G401 (cell line): ENCODE data around the gene ACTN2. TPM values are rescaled to one million over a fixed set of nuclear protein-coding genes. Genes with fewer than 3 reads are reported as not detected.

Experiments used
- DNase-seq: peaks from one replicate; pipeline ENCODE4 v3.0.0-alpha.2; 2015; ENCODE audit warnings: low spot score
- in situ Hi-C: cut with HindIII; loops from 2 replicates; pipeline ENCODE4 v1.10.0; 2016; ENCODE audit warnings: low sequenced_read_pairs, mixed read lengths
- total RNA-seq: library from RNA; depleted of rRNA; stranded (reverse); fragments of >200 nt; shearing (Covaris generic); gene quantifications from 2 replicates; pipeline ENCODE4 v1.2.3, GENCODE V29; 2014

Gene ACTN2
- total RNA-seq, 1 experiment from 2014 or later: 0.75 TPM

- no peak for DNase-seq
- in situ Hi-C loops: no loop called here
Observed at GRCh38 chr1:236689713-236690569, 3.6 kb downstream of the ACTN2 start.

- in situ Hi-C loops: no loop called here
Observed at GRCh38 chr1:236691348-236691747, 5.0 kb downstream of the ACTN2 start.

GRCh38 chr1:236692128-236692527 is 5.8 kb downstream of the ACTN2 start:
- in situ Hi-C loops: no loop called here
- no peak for DNase-seq

More at GRCh38 chr1:236691348-236691747, 5.0 kb downstream of the ACTN2 start:
- DNase-seq: no peak

GRCh38 chr1:236692742-236693141 is 6.4 kb downstream of the ACTN2 start:
- in situ Hi-C loops: no loop called here
- no peak for DNase-seq

- no peak for DNase-seq
- in situ Hi-C loops: no loop called here
Observed at GRCh38 chr1:236699366-236699765, 13.1 kb downstream of the ACTN2 start.

GRCh38 chr1:236700903-236701302 is 14.6 kb downstream of the ACTN2 start:
- in situ Hi-C loops: no loop called here
- DNase-seq: no peak

GRCh38 chr1:236701782-236702181 is 15.5 kb downstream of the ACTN2 start:
- in situ Hi-C loops: no loop called here
- DNase-seq: no peak

GRCh38 chr1:236702791-236703394 is 16.6 kb downstream of the ACTN2 start:
- in situ Hi-C loops: no loop called here
- DNase-seq: no peak

GRCh38 chr1:236705771-236706170 is 19.5 kb downstream of the ACTN2 start:
- in situ Hi-C loops: no loop called here
- no peak for DNase-seq

GRCh38 chr1:236706183-236706582 is 19.9 kb downstream of the ACTN2 start:
- in situ Hi-C loops: no loop called here
- DNase-seq: no peak

- DNase-seq: no peak
Observed at GRCh38 chr1:236710328-236710892, 24.1 kb downstream of the ACTN2 start.

GRCh38 chr1:236716160-236716559 is 29.9 kb downstream of the ACTN2 start:
- in situ Hi-C loops: no loop called here
- DNase-seq: peak; percentile 2

More at GRCh38 chr1:236710328-236710892, 24.1 kb downstream of the ACTN2 start:
- in situ Hi-C loops: no loop called here

- no peak for DNase-seq
- in situ Hi-C loops: no loop called here
Observed at GRCh38 chr1:236717811-236718210, 31.5 kb downstream of the ACTN2 start.

- in situ Hi-C loops: no loop called here
- DNase-seq: no peak
Observed at GRCh38 chr1:236718328-236718727, 32.0 kb downstream of the ACTN2 start.

GRCh38 chr1:236720206-236720605 is 33.9 kb downstream of the ACTN2 start:
- in situ Hi-C loops: no loop called here
- no peak for DNase-seq

GRCh38 chr1:236720611-236721010 is 34.3 kb downstream of the ACTN2 start:
- in situ Hi-C loops: no loop called here
- DNase-seq: no peak

GRCh38 chr1:236724049-236724448 is 37.8 kb downstream of the ACTN2 start:
- in situ Hi-C loops: no loop called here
- DNase-seq: no peak

- in situ Hi-C loops: no loop called here
- DNase-seq: no peak
Observed at GRCh38 chr1:236724506-236724905, 38.2 kb downstream of the ACTN2 start.

GRCh38 chr1:236725668-236726067 is 39.4 kb downstream of the ACTN2 start:
- no peak for DNase-seq
- in situ Hi-C loops: no loop called here

- DNase-seq: no peak
- in situ Hi-C loops: no loop called here
Observed at GRCh38 chr1:236727521-236727920, 41.2 kb downstream of the ACTN2 start.
